GM12878 (cell line): ENCODE data around the gene ZBTB32. TPM values are rescaled to one million over a fixed set of nuclear protein-coding genes. Genes with fewer than 3 reads are reported as not detected.

Experiments
- ASH2L ChIP-seq: fragments of 300-600, 200-600 bp; sonication (generic); IDR thresholded peaks from 2 replicates; pipeline ENCODE4 v1.6.1; 2017; ENCODE audit warnings: low read depth, mild to moderate bottlenecking, borderline replicate concordance
- CHD2 ChIP-seq: IDR thresholded peaks from 2 replicates; pipeline ENCODE4 v1.6.1; 2011; ENCODE audit warnings: low read depth, low read length, improper control_type of control experiment, borderline replicate concordance
- ETV6 ChIP-seq, 2 experiments: fragments of 450-650 bp in 1 of 2; IDR thresholded peaks in 1 of 2; conservative IDR thresholded peaks in 1 of 2; 2 replicates each; pipeline ENCODE4 v1.6.1; 2014; ENCODE audit warnings: antibody characterized with exemption in 1 of 2, borderline replicate concordance in 1 of 2, low read depth in 1 of 2, mild to moderate bottlenecking in 1 of 2, moderate library complexity in 1 of 2
- HCFC1 ChIP-seq: fragments of 150-350 bp; IDR thresholded peaks from 2 replicates; pipeline ENCODE4 v1.6.1; 2014; ENCODE audit warnings: low read length
- LARP7 ChIP-seq: fragments of 450-650 bp; IDR thresholded peaks from 2 replicates; pipeline ENCODE4 v1.6.1; 2017; ENCODE audit warnings: mild to moderate bottlenecking
- MTA3 ChIP-seq: IDR thresholded peaks from 2 replicates; pipeline ENCODE4 v1.6.1; 2012; ENCODE audit warnings: low read length, inconsistent platforms, borderline replicate concordance
- NBN ChIP-seq: fragments of 450-650 bp; IDR thresholded peaks from 2 replicates; pipeline ENCODE4 v1.6.1; 2016
- NFIC ChIP-seq: IDR thresholded peaks from 2 replicates; pipeline ENCODE4 v1.6.1; 2012; ENCODE audit warnings: low read depth, mild to moderate bottlenecking, inconsistent platforms, low read length, moderate library complexity
- NRF1 ChIP-seq: conservative IDR thresholded peaks from 2 replicates; pipeline ENCODE4 v1.6.1; 2011; ENCODE audit warnings: mild to moderate bottlenecking, low read depth, low read length, improper control_type of control experiment
- POU2F2 ChIP-seq: IDR thresholded peaks from 3 replicates; pipeline ENCODE4 v1.6.1; 2011; ENCODE audit warnings: low read depth, mild to moderate bottlenecking, low read length, borderline replicate concordance
- TCF12 ChIP-seq: IDR thresholded peaks from 2 replicates; pipeline ENCODE4 v1.6.1; 2011; ENCODE audit warnings: low read depth, mild to moderate bottlenecking, low read length
- TCF3 ChIP-seq: IDR thresholded peaks from 2 replicates; pipeline ENCODE4 v1.6.1; 2012; ENCODE audit warnings: low read depth, mild to moderate bottlenecking, low read length, borderline replicate concordance; ENCODE audit not compliant: insufficient read depth
- polyA plus RNA-seq, 11 experiments: library from polyadenylated mRNA; depleted of rRNA in 4 of 11; unstranded in 6 of 11; stranded (reverse) in 5 of 11; fragments of >200 nt; fragmentation: Nextera tagmentation in 4 of 11; fragmentation: Illumina TruSeq in 1 of 11; extraction: Ambion mirVana in 4 of 11; extraction: Trizol in 1 of 11; gene quantifications; 1 replicate in 1 of 11; 2 replicates in 10 of 11; pipeline versions ENCODE4 v1.2.1 to v1.2.3, GENCODE V29; 2011 to 2016; ENCODE audit warnings: inconsistent platforms in 2 of 11, missing spikeins in 2 of 11, low read depth in 1 of 11
- total RNA-seq, 4 experiments: library from RNA; depleted of rRNA in 3 of 4; stranded (reverse); fragments of >200 nt in 3 of 4; fragmentation: Illumina TruSeq in 1 of 4; extraction: Trizol in 1 of 4; gene quantifications; 2 replicates each; pipeline versions ENCODE4 v1.2.1 to v1.2.3, GENCODE V29; 2013 to 2021
- TF ChIP-seq, protein P1 (sequence below): IDR thresholded peaks from 2 replicates; pipeline ENCODE4 v1.6.1; 2012; ENCODE audit warnings: improper control_type of control experiment, low read depth, low read length; ENCODE audit not compliant: insufficient replicate concordance
- TF ChIP-seq, protein P2 (sequence below): fragments of 450-650 bp; IDR thresholded peaks from 2 replicates; pipeline ENCODE4 v1.6.1; 2016; ENCODE audit warnings: mild to moderate bottlenecking
- TF ChIP-seq, protein P3 (sequence below): fragments of 450-650 bp; IDR thresholded peaks from 2 replicates; pipeline ENCODE4 v1.6.1; 2017; ENCODE audit warnings: mild to moderate bottlenecking
- TF ChIP-seq, protein P4 (sequence below): fragments of 450-650 bp; formaldehyde crosslinking; IDR thresholded peaks from 2 replicates; pipeline ENCODE4 v1.5.0; 2022; ENCODE audit warnings: mild to moderate bottlenecking, missing genetic modification characterization

ZBTB32 gene
- total and polyA plus RNA-seq, 10 of the 15 experiments (the other 5 are each of a cell fraction or from before 2014, with no cell fraction given): 1.0 to 46.7 (median 16.0) TPM

DNA sequence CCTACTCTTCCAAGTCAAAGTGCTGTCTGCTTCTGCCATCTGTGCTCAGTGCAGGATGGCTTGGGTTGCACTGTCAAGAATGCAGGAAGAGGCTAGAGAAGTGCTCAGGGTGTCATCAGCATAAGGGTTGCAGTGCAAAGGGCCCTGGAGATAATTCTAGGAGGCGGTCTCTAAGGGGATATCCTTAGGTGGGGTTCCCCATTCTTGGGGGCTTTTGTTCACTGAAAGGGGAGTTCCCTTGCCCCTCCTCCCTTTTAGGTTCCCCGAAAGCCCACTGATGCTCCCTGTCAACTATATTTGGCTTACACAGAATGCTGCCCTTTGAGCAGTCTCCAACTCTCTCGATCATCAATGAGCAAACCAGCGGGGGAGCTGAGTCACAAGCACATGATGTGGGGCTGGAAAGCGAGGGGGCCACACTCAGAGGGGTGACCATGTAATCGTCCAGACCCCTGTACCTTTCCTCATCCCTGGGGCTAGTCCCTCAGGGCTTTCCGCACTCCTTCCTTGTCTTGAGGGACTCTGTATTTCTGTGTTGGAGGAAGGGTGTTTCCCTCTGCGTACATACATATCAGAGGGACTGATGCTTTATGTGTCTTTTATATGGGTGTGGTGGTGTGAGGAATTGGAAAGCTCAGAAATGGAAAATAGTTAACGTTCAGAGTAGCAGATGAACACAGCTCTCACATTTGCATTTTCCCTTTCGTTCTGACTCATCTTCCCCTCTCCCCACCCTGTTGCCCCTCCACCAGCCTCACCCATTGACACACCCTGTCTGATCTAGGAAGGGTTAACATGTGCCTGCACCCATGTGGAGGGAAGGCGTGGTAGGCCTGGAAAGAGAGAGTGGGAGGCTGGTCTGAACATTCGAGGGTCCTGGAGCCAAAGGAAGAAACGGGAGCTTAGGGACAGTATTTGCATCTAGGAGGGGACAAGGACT is 6.7 kb downstream of the ZBTB32 start (continued):
- TF ChIP-seq, protein P1, sequence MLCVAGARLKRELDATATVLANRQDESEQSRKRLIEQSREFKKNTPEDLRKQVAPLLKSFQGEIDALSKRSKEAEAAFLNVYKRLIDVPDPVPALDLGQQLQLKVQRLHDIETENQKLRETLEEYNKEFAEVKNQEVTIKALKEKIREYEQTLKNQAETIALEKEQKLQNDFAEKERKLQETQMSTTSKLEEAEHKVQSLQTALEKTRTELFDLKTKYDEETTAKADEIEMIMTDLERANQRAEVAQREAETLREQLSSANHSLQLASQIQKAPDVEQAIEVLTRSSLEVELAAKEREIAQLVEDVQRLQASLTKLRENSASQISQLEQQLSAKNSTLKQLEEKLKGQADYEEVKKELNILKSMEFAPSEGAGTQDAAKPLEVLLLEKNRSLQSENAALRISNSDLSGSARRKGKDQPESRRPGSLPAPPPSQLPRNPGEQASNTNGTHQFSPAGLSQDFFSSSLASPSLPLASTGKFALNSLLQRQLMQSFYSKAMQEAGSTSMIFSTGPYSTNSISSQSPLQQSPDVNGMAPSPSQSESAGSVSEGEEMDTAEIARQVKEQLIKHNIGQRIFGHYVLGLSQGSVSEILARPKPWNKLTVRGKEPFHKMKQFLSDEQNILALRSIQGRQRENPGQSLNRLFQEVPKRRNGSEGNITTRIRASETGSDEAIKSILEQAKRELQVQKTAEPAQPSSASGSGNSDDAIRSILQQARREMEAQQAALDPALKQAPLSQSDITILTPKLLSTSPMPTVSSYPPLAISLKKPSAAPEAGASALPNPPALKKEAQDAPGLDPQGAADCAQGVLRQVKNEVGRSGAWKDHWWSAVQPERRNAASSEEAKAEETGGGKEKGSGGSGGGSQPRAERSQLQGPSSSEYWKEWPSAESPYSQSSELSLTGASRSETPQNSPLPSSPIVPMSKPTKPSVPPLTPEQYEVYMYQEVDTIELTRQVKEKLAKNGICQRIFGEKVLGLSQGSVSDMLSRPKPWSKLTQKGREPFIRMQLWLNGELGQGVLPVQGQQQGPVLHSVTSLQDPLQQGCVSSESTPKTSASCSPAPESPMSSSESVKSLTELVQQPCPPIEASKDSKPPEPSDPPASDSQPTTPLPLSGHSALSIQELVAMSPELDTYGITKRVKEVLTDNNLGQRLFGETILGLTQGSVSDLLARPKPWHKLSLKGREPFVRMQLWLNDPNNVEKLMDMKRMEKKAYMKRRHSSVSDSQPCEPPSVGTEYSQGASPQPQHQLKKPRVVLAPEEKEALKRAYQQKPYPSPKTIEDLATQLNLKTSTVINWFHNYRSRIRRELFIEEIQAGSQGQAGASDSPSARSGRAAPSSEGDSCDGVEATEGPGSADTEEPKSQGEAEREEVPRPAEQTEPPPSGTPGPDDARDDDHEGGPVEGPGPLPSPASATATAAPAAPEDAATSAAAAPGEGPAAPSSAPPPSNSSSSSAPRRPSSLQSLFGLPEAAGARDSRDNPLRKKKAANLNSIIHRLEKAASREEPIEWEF: no peak
- TF ChIP-seq TCF3: no peak
- TF ChIP-seq TCF12: peak; percentile 38; the same call in 1 of the 2 replicates
- TF ChIP-seq, protein P2, sequence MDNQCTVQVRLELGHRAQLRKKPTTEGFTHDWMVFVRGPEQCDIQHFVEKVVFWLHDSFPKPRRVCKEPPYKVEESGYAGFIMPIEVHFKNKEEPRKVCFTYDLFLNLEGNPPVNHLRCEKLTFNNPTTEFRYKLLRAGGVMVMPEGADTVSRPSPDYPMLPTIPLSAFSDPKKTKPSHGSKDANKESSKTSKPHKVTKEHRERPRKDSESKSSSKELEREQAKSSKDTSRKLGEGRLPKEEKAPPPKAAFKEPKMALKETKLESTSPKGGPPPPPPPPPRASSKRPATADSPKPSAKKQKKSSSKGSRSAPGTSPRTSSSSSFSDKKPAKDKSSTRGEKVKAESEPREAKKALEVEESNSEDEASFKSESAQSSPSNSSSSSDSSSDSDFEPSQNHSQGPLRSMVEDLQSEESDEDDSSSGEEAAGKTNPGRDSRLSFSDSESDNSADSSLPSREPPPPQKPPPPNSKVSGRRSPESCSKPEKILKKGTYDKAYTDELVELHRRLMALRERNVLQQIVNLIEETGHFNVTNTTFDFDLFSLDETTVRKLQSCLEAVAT: no peak; the same call in 1 of the 2 replicates
- peak in 1 of 2 experiments; percentile 82; a peak in 2 of 4 replicates for TF ChIP-seq ETV6 (conservative IDR thresholded peaks at IDR 0.05 in 1 of 2, IDR thresholded peaks at IDR 0.05 in 1 of 2; ENCODE audit: borderline replicate concordance in 1 of 2, low read depth in 1 of 2)
- TF ChIP-seq CHD2: peak; percentile 83
- TF ChIP-seq ASH2L: peak; percentile 84; the same call in 1 of the 2 replicates
- no peak for TF ChIP-seq HCFC1
- TF ChIP-seq LARP7: no peak
- TF ChIP-seq, protein P3, sequence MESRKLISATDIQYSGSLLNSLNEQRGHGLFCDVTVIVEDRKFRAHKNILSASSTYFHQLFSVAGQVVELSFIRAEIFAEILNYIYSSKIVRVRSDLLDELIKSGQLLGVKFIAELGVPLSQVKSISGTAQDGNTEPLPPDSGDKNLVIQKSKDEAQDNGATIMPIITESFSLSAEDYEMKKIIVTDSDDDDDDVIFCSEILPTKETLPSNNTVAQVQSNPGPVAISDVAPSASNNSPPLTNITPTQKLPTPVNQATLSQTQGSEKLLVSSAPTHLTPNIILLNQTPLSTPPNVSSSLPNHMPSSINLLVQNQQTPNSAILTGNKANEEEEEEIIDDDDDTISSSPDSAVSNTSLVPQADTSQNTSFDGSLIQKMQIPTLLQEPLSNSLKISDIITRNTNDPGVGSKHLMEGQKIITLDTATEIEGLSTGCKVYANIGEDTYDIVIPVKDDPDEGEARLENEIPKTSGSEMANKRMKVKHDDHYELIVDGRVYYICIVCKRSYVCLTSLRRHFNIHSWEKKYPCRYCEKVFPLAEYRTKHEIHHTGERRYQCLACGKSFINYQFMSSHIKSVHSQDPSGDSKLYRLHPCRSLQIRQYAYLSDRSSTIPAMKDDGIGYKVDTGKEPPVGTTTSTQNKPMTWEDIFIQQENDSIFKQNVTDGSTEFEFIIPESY: no peak
- no peak for TF ChIP-seq NRF1
- TF ChIP-seq MTA3: peak; percentile 56; the same call in 1 of the 2 replicates
- TF ChIP-seq, protein P4, sequence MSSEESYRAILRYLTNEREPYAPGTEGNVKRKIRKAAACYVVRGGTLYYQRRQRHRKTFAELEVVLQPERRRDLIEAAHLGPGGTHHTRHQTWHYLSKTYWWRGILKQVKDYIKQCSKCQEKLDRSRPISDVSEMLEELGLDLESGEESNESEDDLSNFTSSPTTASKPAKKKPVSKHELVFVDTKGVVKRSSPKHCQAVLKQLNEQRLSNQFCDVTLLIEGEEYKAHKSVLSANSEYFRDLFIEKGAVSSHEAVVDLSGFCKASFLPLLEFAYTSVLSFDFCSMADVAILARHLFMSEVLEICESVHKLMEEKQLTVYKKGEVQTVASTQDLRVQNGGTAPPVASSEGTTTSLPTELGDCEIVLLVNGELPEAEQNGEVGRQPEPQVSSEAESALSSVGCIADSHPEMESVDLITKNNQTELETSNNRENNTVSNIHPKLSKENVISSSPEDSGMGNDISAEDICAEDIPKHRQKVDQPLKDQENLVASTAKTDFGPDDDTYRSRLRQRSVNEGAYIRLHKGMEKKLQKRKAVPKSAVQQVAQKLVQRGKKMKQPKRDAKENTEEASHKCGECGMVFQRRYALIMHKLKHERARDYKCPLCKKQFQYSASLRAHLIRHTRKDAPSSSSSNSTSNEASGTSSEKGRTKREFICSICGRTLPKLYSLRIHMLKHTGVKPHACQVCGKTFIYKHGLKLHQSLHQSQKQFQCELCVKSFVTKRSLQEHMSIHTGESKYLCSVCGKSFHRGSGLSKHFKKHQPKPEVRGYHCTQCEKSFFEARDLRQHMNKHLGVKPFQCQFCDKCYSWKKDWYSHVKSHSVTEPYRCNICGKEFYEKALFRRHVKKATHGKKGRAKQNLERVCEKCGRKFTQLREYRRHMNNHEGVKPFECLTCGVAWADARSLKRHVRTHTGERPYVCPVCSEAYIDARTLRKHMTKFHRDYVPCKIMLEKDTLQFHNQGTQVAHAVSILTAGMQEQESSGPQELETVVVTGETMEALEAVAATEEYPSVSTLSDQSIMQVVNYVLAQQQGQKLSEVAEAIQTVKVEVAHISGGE (CRISPR knock-in tag): no peak
- 0 out of 2 replicates have a peak, but pooled peaks have one; percentile 52 for TF ChIP-seq NFIC
- TF ChIP-seq NBN: peak; percentile 69
- peak; percentile 99 for TF ChIP-seq POU2F2
